ENCODE data around the gene OFD1. TPM values are rescaled to one million over a fixed set of nuclear protein-coding genes. Genes with fewer than 3 reads are reported as not detected.

Gene OFD1
- total RNA-seq, 3 donors from 2014 or later, result 10.7 to 136 (median 48.8) TPM

DNA sequence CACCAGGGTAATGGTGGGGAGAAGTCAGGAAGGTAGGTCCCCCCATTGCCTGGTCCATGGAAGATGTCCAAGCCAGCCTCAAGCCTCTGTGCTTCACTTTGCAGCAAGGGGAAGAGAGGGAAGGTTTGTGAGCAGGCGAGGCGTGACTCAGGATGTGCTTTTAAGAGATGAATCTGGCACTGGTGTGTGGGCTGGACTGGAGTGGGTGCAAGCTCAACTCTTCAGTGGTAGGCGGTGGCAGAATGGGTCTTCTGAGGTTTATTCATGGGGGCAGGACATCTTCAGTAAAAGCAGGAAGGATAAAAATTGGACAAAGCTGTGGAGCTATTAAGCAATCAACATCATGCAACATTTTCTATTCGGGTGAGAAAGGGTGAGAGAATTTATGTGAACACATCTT lies 63.0 kb downstream of the OFD1 start:
- no peaks in the 10 kb centered on the region for H3K4me1 ChIP-seq
- peaks cover 0 to 3% of the 10 kb centered on the region in 2 donors for H3K9me3 ChIP-seq
- H3K36me3 ChIP-seq, result no peaks in the 10 kb centered on the region
- intact Hi-C loops (cut with DNase I; ENCODE audit: low total_unique reads), result no loop called here
- H3K4me3 ChIP-seq, result no peak overlapping the region
- no peak overlapping the region for H3K27ac ChIP-seq
- no peak for DNase-seq (ENCODE audit: low spot score in 2 of 2)
- peaks cover 0 to 43% of the 10 kb centered on the region in 2 donors for H3K27me3 ChIP-seq
- TF ChIP-seq POLR2AphosphoS5 (IDR thresholded peaks at IDR 0.05) (no peak), POLR2A (IDR thresholded peaks at IDR 0.05) (no peak), CTCF (IDR thresholded peaks at IDR 0.05) (no peak)

- H3K4me3 ChIP-seq, result no peak overlapping the region
- peaks cover 0 to 50% of the 10 kb centered on the region in 2 donors for H3K27me3 ChIP-seq
- no peak overlapping the region for H3K27ac ChIP-seq
- no peak for TF ChIP-seq CTCF (IDR thresholded peaks at IDR 0.05)
- no peak for TF ChIP-seq POLR2A (IDR thresholded peaks at IDR 0.05)
- TF ChIP-seq POLR2AphosphoS5 (IDR thresholded peaks at IDR 0.05), result no peak
- intact Hi-C loops (cut with DNase I; ENCODE audit: low total_unique reads), result no loop called here
- no peaks in the 10 kb centered on the region for H3K36me3 ChIP-seq
- H3K9me3 ChIP-seq, result peaks cover 0 to 3% of the 10 kb centered on the region in 2 donors
- DNase-seq (ENCODE audit: low spot score in 2 of 2), result no peak
- H3K4me1 ChIP-seq, result no peaks in the 10 kb centered on the region
Measured at GRCh38 chrX:13798184-13798583, 63.6 kb downstream of the OFD1 start.

- Histone ChIP-seq H3K9me3 (peaks cover 0 to 3% of the 10 kb centered on the region in 2 donors), H3K27ac (no peak overlapping the region), H3K27me3 (peaks cover 0 to 48% of the 10 kb centered on the region in 2 donors), H3K36me3 (no peaks in the 10 kb centered on the region), H3K4me3 (no peak overlapping the region), H3K4me1 (no peaks in the 10 kb centered on the region)
- DNase-seq (ENCODE audit: low spot score in 2 of 2), result no peak
- intact Hi-C loops (cut with DNase I; ENCODE audit: low total_unique reads), result no loop called here
- TF ChIP-seq CTCF (IDR thresholded peaks at IDR 0.05) (no peak), POLR2AphosphoS5 (IDR thresholded peaks at IDR 0.05) (no peak), POLR2A (IDR thresholded peaks at IDR 0.05) (no peak)
Measured at GRCh38 chrX:13803116-13803515, 68.6 kb downstream of the OFD1 start.

DNA sequence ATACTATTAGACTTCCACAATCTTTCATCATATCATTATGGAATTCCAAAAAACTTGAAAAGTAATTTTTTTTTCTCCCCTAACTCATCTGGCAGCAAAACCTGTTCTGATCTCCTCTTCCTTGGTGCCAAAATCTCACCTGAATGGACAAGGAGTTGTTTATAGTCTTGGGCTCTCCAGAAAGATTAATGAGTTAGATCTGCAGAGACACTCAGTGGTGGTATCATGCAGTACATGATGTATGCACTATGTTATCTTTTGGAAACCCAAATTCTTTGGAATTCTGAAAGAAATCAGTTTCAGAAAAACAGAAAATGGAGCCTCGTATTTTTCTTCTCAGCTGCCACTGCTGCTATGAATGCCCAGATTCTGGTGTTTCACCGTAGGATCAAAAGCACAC lies 70.7 kb downstream of the OFD1 start:
- Histone ChIP-seq H3K36me3 (no peaks in the 10 kb centered on the region), H3K4me3 (no peak overlapping the region), H3K27me3 (peaks cover 0 to 46% of the 10 kb centered on the region in 2 donors), H3K27ac (no peak overlapping the region), H3K4me1 (no peaks in the 10 kb centered on the region), H3K9me3 (no peaks in the 10 kb centered on the region)
- intact Hi-C loops (cut with DNase I; ENCODE audit: low total_unique reads), result loop anchor here (5.0 kb wide), 1 partner anchor 253 kb away; no protein-coding TSS in a partner anchor
- DNase-seq (ENCODE audit: low spot score in 2 of 2), result no peak
- no peak for TF ChIP-seq CTCF (IDR thresholded peaks at IDR 0.05)
- no peak for TF ChIP-seq POLR2AphosphoS5 (IDR thresholded peaks at IDR 0.05)
- no peak for TF ChIP-seq POLR2A (IDR thresholded peaks at IDR 0.05)

DNA sequence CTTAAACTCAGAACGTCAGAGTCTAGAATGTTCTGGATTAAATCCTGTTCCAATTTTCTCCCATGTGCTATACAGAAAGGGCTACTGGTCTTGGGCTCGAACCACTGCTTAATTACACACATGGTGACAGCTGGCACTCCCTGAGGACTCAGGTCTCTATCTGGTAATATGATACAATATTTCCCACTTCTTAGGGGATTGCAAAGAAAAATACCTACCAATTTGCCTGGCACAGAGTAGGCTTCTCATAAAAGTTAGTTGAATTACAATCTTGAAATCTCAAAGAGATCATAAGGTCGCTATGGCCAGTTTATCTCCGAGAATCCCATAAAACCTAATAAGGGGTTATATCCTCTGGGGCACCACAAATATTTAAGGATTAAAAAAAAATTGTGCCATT lies 73.7 kb downstream of the OFD1 start:
- intact Hi-C loops (cut with DNase I; ENCODE audit: low total_unique reads), result loop anchor here (5.0 kb wide), 1 partner anchor 256 kb away; no protein-coding TSS in a partner anchor
- H3K27ac ChIP-seq, result no peak overlapping the region

More for the DNA sequence above, 73.7 kb downstream of the OFD1 start:
- H3K36me3 ChIP-seq, result no peaks in the 10 kb centered on the region
- H3K9me3 ChIP-seq, result no peaks in the 10 kb centered on the region
- H3K4me3 ChIP-seq, result no peak overlapping the region
- DNase-seq (ENCODE audit: low spot score in 2 of 2), result no peak
- TF ChIP-seq POLR2A (IDR thresholded peaks at IDR 0.05), result no peak
- no peak for TF ChIP-seq CTCF (IDR thresholded peaks at IDR 0.05)
- TF ChIP-seq POLR2AphosphoS5 (IDR thresholded peaks at IDR 0.05), result no peak
- no peaks in the 10 kb centered on the region for H3K4me1 ChIP-seq
- H3K27me3 ChIP-seq, result peaks cover 0 to 36% of the 10 kb centered on the region in 2 donors

Data from breast epithelium (tissue), 4 donors.